Stimulated activated CD8-positive, alpha-beta memory T cell treated with anti-CD3 and anti-CD28 coated beads, Interleukin-12 subunit alpha, Interleukin-12 subunit beta, amount 100 ng/mL, for 4 hours (primary cell): ENCODE data around the gene DNAJC2.
A peak's percentile ranks its signal among the peaks of the same experiment; 100 is the strongest.
"Not testable (repeated sequence)": the region's sequence is repeated elsewhere in the genome, so short reads cannot be mapped to it uniquely, and the experiment has no call there.

Source experiments
- DNase-seq: peaks from one replicate; pipeline ENCODE4 v3.0.0-alpha.2; 2020; ENCODE audit warnings: low read depth

Gene DNAJC2

DNA sequence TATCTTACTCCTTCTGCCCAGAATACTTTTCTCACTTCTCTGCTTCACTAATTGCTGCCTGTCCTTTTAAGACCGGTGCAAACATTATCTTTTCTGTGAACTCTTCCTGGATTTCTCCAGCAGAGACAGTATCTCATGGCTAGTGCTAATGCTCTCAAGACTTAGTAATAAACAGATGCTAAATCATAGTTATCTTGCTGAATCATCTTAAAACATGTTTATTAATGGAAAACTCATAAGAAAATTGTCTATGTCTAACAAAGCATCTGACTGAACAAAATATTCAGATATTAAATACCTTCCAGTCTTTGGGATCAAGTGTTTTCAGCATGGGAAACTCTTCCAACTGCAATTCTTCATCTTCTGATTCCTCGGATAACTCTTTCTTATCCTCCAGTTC is 3.1 kb downstream of the DNAJC2 start:
- DNase-seq, result no peak

DNA sequence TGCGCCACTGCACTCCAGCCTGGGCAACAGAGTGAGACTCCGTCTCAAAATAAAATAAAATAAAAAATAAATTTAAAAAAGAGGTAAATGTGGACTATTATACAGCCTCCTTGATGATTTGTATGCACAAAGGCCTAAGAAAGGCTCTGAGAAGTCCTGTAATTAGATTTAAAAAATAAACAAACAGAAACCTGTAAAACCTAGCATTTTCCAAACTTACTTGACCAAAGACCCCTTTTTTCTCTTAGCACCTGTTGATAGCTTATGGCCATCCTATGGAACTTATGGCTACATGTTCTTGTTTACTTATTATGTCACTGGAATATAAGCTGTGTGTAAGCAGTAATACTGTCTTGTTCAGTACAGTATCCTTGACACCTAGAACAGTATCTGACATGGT is 5.7 kb downstream of the DNAJC2 start:
- no peak for DNase-seq

DNA sequence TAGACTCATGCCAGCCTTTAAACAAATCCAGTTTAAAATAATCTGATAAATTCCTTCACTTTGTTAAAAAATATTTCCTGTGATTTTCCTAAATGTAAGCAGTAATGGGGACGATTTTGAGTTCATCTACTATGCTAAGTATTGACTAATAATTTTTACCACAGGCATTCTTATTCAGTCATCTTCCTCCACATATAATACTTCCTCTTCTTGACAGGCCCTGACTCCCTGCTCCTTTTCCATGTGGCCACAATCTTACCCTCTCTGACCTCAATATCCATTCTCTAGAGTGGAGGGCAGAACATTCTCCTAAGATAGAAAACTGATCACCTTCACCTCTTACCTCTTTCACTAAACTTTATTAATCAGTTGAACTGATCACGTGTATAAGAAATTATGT is 7.8 kb downstream of the DNAJC2 start:
- DNase-seq, result no peak

DNA sequence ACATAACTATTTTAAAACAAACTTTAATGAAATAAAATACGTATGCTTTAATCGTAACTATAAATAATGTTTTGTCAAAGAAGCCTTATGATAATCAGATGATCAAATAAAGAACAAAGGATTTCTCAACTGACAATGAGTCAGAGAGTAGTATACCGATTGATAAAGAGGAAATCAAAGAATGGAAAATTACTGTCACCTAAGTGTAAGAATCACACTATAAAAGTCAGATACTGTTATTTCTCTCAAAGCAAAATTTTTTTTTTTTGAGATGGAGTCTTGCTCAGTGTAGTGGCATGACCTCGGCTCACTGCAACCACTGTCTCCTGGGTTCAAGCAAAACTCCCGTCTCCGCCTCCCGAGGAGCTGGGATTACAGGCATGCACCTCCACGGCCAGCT is 18.8 kb downstream of the DNAJC2 start:
- DNase-seq, result no peak

DNA sequence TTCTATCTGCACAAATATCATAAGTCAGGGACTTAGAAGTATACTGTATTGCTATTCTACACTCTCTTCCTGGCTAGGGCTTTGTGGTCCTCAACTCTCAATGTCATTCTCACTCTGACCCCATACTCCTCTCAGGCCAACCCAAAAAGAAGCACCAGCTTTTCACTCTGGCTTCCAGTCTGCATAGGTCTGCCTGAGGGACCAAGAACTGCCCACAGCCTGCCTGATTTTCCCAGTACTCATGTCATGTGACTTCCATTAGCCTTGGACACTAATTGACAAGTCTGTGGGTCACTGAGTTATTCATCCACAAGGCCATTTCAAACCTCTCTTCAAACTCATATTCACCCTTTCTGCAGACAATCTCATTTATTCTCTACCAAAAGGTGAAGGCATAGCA is 27.6 kb downstream of the DNAJC2 start:
- DNase-seq, result no peak

DNA sequence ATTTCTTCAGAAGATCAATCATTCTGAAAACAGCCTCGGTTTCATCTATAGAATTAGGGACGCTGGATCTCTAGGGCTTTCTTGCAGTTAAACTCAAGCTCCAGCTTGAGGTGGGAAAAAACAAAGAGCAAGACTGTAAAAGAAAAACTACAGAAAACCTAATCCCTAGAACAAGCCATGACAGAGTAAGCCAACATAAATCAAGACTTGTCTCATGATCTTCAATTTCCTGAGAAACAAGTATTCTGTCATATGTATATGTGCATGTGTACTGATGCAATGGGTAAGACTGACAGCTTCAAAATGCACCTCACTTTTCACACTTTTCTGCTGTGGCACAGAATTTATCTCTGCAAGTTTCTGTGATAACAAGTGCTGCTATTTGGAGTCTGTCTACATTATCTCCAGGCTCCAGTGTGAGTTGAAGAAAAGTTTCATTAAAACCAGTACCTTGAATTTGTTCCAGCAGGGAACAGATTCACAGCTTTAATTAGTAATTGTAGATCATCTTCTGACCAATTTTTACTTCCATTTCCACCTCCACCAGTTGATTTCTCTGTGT is 28.1 kb downstream of the DNAJC2 start:
- DNase-seq, result no peak

DNA sequence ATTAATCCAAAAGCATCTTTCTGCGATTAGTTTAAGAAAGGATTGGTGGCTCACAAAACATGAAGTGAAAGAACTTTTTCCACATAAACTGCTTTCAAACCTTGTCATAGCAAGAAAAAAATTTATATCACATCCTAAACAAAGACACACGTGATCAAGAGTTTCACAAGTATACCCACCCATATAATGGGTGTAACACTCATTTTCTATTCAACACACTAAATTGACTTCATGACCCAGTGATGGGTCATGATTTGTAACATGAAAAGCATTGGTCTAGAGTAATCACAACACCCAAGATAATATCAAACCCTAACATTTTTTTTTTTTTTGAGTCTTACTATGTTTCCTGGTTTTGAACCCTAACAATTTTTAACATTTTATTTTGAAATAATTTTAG is 29.7 kb downstream of the DNAJC2 start:
- no peak for DNase-seq

DNA sequence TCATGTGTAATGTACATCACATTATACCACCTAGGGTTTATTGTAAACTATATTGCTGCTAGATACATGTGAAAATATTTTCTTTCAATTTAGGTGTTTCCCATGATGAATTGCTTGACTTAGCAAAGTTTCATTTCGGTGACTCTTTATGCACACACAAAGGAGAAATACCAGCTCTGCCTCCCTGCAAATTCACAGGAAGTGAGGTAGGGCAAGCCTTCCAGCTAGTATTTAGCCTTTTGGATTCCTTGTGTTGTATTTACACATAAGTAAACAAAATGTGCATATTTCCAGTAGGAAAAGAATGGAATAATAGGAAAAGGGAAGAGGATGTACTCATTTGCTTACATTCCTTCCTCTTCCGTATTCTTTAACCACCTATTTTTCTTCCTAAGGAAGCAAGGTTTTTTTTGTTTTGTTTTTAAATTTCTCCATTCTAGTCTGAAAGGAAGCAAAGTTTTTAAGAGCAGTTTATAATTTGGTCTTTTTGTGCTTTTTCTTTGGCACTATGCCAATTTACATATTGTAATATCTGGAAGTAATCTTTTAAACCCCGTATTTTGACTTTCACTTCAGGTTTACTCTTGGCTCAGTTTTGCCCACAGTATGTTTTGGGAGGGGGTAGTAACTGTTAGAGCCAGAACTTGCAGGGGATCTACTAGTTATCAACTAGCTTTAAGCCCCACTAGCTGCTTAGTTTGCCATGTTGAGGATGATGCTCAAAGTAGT is 36.9 kb downstream of the DNAJC2 start:
- no peak for DNase-seq

DNA sequence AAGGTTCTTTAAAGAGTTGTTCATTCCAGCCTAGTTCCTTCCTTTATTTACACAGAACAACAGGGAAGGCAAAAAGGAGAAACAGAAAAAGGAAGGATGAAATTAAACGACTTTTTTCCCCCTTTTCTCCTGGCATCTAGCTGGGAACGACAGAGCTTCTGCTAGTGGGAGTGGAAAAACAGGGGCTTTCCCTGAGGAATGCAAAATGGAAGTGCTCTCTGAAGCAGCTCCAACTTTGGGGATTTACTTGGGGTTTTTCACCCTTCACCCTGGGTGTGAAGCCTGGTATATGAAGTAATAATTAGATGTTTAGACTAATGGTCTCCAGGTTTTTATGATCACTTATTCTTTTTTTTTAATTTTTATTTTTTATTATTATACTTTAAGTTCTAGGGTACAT is 43.1 kb downstream of the DNAJC2 start:
- DNase-seq, result no peak

DNA sequence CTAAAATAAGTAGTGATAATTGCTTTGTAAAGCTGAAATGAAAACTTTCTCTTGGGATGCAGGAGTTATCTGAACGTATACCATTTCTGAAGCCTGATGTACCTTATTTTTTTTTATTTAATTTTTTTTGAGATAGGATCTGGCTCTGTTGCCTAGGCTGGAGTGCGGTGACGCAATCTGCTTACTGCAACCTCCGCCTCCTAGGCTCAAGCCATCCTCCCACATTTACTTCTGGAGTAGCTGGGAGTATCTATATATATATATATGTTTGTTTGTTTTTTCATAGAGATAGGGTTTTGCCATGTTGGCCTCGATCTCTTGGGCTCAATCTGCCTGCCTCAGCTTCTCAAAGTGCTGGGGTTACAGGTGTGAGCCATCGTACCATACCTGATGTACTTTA is 44.9 kb downstream of the DNAJC2 start:
- DNase-seq, result no peak

DNA sequence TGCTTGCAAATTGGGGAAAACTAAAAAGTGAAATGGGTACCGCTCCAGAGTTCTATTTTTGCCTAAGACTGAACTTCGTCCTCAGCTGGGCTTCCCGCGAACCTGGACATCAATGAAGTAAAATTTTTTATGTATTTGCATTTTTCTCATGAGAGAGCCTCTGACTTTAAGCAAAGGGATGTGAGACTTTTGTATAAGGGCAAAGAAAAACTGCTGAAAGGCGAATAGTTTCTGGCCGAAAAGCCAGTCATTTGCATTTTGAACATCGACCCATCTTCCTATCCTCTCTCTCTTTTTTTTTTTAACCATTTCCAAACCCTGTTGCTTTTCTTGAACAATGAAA is 46.8 kb downstream of the DNAJC2 start:
- no peak for DNase-seq

DNA sequence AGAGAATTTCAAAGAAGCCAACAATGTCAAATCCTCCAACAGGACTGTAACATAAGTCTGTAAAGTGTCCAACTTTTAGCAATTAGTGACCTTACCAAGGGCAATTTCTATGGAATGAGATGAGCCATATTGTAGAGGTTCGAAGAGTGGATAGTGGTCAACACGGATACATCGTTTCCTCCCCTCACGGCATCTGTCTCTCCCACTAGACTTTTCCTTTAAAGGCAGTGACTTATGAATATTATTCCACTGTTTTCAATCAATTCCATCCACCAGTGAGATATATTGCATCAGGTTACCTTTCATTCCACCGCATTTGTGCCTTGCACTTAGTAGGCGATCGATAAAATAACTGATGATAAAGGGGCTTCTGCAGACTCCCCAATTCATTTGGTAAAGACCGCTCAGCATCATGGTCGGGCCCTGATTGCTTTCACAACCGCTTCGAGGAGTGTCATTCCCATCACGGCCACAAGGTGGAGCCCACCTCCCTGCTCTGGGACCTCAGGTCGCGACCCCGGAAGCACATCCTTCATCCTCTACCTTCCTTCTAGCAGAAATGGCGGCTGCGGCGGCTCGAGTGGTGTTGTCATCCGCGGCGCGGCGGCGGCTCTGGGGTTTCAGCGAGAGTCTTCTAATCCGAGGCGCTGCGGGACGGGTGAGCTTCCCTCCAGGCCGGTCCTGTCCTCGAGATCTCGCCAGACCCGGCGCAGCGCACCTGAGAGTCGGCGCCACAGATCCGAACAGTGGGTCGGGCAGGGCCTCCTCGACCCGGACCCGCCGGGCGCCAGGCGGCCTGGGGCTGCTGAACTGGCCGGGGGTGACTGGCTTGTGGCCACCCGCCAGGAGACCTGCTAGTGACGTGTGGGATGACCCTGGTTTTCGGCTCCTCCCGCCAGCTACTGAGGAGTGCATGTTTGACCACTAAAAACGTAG is 47.4 kb downstream of the DNAJC2 start, which contains the start of gene PMPCB:
Gene PMPCB (plus strand): TSS at position 535 of the 936 bp plus-strand sequence. CDS start 25 bp downstream, at position 560.
- DNase-seq, result peak; percentile 88

DNA sequence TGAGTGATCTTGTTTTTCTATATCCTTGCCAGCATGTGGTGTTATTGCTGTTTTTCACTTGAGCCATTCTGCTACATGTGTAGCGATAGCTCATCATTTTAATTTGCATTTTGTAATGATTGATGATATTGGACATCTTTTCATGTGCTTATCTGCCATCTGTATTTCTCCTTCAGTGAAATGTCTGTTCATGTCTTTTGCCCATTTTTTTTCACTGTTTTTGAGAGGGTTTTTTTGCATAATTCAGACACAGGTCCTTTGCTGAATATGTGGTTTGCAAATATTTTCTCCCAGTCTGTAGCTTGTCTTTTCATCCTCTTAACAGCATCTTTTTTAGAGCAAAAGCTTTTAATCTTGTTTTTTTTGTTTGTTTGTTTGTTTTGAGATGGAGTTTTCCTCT is 51.0 kb downstream of the DNAJC2 start:
- DNase-seq, result no peak

DNA sequence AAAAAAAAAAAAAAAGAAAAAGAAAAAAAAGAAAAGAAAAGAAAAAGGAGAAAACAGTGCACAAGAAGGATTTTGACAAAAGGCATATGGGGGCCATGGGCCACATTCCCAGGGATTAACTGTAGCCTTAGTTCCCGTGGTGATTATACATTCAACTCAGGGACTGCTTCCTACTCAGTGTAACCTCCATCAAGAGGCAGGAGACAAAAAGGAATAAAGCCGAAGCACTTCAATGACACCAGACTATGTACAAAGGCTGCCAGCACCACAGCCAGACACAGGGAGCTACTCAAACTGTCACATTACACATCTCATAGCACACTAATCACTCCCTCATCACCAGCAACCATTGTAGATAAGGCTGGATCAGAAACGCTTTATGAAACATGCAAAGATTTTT is 52.4 kb downstream of the DNAJC2 start:
- no peak for DNase-seq

DNA sequence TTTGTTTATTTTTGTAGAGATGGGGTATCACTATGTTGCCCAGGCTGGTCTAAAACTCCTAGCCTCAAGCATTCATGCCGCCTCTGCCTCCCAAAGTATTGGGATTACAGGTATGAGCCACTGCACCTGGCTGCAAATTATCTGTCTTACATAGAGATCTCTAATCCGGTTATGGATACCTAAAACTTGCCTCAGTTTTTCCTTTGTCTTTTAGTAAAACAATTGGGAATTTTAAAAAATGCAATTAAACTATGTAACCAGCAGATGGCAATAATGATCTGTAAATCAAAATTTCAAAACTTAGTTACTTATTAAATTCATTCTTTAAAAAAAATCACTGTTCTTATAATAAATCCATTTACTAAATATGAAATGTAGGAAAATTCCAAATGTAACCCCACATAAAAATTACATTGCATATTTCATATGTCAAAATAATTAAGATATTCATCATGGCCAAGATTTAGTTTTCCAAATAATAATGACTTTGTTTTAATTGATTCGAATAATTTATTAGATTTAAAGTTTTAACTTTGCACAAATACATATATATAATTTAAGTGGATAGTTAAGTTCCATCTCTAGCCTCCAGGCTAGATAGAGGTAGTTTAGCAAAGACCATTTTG is 61.7 kb downstream of the DNAJC2 start:
- DNase-seq, result not testable (repeated sequence)

DNA sequence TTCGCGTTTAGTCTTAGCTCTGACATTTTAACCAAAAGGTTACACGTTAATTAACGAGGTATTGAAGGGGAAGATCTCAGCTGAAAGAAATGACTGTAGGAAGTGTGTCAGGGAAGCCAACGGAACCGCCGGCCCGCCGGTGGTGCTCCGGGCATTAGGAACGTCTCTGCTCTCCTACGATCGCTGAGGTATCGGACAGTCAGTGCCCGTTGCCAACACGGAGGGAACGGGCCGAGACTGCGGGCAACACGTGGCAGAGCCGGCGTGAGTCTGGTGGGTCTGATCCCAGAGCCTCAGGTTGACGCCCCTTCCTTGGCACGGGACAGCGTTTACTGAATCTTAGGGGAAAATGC is 63.8 kb downstream of the DNAJC2 start:
- DNase-seq, result peak; percentile 4

DNA sequence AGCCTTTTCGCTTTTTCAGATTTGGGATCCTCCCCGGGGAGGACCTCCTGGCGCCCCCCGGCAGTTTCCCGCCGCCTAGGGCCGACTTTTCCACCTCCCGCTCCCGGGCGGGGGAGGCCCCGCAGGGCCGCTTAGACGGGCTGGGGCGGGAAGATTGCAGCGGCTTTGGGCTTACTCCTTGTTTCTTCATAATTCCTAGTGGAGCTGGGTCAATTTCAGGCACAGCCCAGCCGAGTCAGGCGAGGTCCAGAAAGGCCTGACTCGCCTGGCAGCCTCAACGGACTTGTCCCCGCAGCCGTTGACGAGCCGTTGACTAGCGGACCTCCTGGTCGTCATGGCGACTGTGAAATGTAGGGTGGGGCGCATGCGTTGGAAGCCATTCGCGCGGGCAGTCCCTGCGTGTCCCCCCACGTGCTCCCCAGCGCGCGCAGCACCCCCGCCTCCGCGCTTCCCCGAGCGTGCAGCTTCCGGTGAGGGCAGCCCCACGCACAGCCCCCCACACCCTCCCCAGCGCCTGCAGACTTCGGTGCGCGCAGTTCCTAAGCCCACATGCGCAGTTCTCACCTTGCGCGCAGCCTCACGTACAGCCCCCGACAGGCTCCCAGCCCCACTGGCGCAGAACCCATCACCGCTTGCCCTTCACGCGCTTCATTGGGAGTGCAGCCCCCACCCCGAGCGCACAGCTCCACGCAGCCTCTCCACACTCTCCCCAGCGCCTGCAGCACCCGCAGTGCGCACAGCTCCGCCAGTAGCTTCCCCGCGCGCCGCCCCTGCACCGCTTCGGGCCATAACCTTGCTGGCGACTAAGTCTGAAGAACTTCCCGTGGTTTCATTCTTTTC is 64.4 kb downstream of the DNAJC2 start:
- DNase-seq, result peak; percentile 91

DNA sequence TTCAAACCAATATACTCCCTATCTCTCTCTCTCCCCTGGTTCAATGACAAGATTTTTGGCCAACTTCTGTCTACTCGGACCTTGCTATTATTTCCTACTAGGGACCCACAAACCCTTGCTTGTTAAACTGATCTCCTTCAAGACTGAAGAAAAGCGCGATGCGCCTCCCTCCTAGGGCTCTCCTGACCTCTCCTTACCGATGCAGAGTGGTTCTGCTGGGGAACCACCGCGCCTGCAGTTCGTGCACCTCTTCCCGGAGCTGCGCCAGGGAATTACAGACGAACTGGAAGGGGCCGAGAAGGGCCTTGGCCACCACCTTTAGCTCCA is 65.0 kb downstream of the DNAJC2 start:
- DNase-seq, result not testable (repeated sequence)

DNA sequence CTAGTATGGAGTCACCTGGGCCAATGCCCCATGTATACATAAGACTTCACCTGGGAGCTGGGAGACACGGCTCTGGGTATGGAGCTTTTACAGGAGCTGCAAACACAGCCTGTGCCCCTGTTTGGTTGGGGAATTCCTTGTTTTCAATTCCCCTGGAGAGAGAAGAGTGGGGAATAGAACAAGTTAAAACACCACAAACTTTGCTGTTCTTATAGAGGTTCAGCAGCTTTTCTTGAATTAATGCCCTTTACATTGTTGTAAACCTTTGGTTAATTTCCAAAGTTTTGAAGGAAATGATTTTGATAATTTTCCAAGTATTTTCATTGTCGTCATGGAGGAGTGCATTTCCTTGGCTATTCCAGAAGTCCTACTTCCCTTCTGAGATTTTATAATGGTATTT is 66.4 kb downstream of the DNAJC2 start:
- DNase-seq, result not testable (repeated sequence)

DNA sequence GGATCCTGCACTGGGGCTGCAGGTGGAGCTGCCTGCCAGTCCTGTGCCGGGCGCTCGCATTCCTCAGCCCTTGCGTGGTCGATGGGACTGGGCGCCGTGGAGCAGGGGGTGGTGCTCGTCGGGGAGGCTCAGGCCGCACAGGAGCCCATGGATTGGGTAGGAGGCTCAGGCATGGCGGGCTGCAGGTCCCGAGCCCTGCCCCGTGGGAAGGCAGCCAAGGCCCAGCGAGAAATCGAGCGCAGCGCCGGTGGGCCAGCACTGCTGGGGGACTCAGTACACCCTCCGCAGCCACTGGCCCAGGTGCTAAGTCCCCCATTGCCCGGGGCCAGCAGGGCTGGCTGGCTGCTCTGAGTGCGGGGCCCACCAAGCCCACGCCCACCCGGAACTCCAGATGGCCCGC is 69.7 kb downstream of the DNAJC2 start:
- not testable (repeated sequence) for DNase-seq

DNA sequence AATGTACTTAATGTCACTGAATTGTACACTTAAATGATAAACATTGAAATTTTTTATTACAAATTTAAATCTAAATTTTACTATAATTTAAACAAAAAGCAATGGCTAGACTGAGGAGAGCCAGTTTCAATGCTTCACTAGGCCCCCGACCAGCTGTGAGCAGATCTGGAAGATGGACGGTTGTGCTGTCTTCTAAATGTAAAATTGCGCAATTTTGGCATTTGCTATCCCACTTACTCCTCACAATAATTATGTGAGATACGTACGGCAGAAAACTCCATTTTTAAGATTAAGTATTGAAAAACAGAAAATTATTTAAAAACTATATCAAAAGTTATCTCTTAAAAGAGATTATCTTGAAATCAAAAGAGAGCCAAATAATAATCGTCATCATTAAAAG is 71.2 kb downstream of the DNAJC2 start:
- DNase-seq, result not testable (repeated sequence)

DNA sequence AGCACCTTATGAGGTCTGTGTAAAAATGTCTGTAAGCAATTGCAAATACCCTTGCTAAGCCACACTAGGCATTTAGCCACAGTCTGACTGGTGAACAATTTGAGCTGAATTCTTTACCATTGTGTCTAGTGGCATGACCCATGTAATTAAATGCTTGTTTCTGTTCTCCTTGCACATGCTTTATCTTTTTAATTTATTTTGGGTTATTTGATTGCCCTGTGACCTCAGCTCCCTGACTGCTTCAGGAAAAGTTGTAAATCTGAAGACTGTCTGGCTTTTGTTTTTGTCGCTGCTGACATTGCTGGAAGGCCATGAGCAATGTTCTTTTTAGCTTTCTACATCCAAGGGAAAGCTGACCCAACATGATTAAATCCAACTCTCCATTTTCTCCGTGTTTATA is 78.3 kb downstream of the DNAJC2 start:
- not testable (repeated sequence) for DNase-seq
